IMR-90 (cell line): Measurements from ENCODE around the gene HDGFL2. TPM values are rescaled to one million over a fixed set of nuclear protein-coding genes. Genes with fewer than 3 reads are reported as not detected.

Experiments
- ATAC-seq: fragments of 200-7000 bp; cut with Tn5 transposase; 2 replicates; pipeline ENCODE4 v1.9.1; 2020; ENCODE audit warnings: low read depth, mild to moderate bottlenecking, moderate library complexity
- BruUV-seq: library from RNA; stranded (reverse); fragments of 400-500 nt; replicated peaks from 2 replicates; lab custom pipeline; 2021; lab: Mats Ljungman, UMichigan
- CTCF ChIA-PET: fragments of 300-600 bp; formaldehyde crosslinking; extraction: SDS; loops from one replicate; lab custom pipeline; 2021; ENCODE audit warnings: antibody characterized with exemption; lab: Yijun Ruan, JAX
- POLR2A ChIA-PET: fragments of 300-600 bp; sonication (Branson Sonifier 250); formaldehyde crosslinking; loops from one replicate; lab custom pipeline; 2022; ENCODE audit warnings: antibody characterized with exemption; ENCODE audit not compliant: unreplicated experiment; lab: Charles Lee
- DNase-seq: peaks from one replicate; pipeline ENCODE4 v3.0.0; 2013
- H2AFZ ChIP-seq: replicated peaks from 2 replicates; pipeline ENCODE3; 2013; ENCODE audit warnings: low read length, mild to moderate bottlenecking; ENCODE audit not compliant: poor library complexity
- H2AK5ac ChIP-seq: 2 replicates; pipeline ENCODE4 v1.6.1; 2013; ENCODE audit warnings: low read depth, low read length, inconsistent platforms
- H2AK9ac ChIP-seq: replicated peaks from 2 replicates; pipeline ENCODE3; 2013; ENCODE audit warnings: mild to moderate bottlenecking, low read depth, low read length, moderate library complexity; ENCODE audit not compliant: poor library complexity
- H2BK120ac ChIP-seq: 2 replicates; pipeline ENCODE4 v1.6.1; 2013; ENCODE audit warnings: low read depth, low read length, inconsistent platforms
- H2BK15ac ChIP-seq: 3 replicates; pipeline ENCODE4 v1.6.1; 2013; ENCODE audit warnings: low read depth, low read length, inconsistent platforms
- H2BK20ac ChIP-seq: 2 replicates; pipeline ENCODE4 v1.6.1; 2013; ENCODE audit warnings: low read depth, mild to moderate bottlenecking, inconsistent platforms, low read length, moderate library complexity
- H2BK5ac ChIP-seq: 2 replicates; pipeline ENCODE4 v1.6.1; 2013; ENCODE audit warnings: mild to moderate bottlenecking, low read depth, low read length, inconsistent platforms; ENCODE audit not compliant: poor library complexity, severe bottlenecking
- H3K14ac ChIP-seq: replicated peaks from 2 replicates; pipeline ENCODE4 v1.6.1; 2013; ENCODE audit warnings: low read depth, low read length, inconsistent platforms
- H3K18ac ChIP-seq: 2 replicates; pipeline ENCODE4 v1.6.1; 2013; ENCODE audit warnings: low read depth, low read length, control low read depth
- H3K23ac ChIP-seq: 2 replicates; pipeline ENCODE4 v1.6.1; 2013; ENCODE audit warnings: low read depth, low read length, inconsistent platforms
- H3K27ac ChIP-seq: 2 replicates; pipeline ENCODE4 v1.5.1; 2013; ENCODE audit warnings: mild to moderate bottlenecking, control low read depth, low read length; ENCODE audit not compliant: insufficient read depth
- H3K27me3 ChIP-seq: 2 replicates; pipeline ENCODE4 v1.6.1; 2013; ENCODE audit warnings: low read length; ENCODE audit not compliant: control insufficient read depth, insufficient read depth
- H3K36me3 ChIP-seq: 2 replicates; pipeline ENCODE4 v1.6.1; 2013; ENCODE audit warnings: low read length, mixed read lengths; ENCODE audit not compliant: control insufficient read depth, insufficient read depth
- H3K4ac ChIP-seq: 2 replicates; pipeline ENCODE4 v1.6.1; 2013; ENCODE audit warnings: low read depth, low read length, inconsistent platforms
- H3K4me1 ChIP-seq: 2 replicates; pipeline ENCODE4 v1.6.1; 2013; ENCODE audit warnings: low read length, mixed read lengths; ENCODE audit not compliant: control insufficient read depth, insufficient read depth
- H3K4me2 ChIP-seq: 2 replicates; pipeline ENCODE4 v1.6.1; 2013; ENCODE audit warnings: low read depth, mild to moderate bottlenecking, control low read depth, low read length, moderate library complexity
- H3K4me3 ChIP-seq: 2 replicates; pipeline ENCODE4 v1.5.1; 2013; ENCODE audit warnings: low read depth, mild to moderate bottlenecking, control low read depth, low read length, moderate library complexity; ENCODE audit not compliant: insufficient read depth
- H3K56ac ChIP-seq: 2 replicates; pipeline ENCODE4 v1.6.1; 2013; ENCODE audit warnings: low read length, inconsistent platforms; ENCODE audit not compliant: insufficient read depth; ENCODE audit errors: extremely low read depth
- H3K79me1 ChIP-seq, 2 experiments: 2 replicates each; pipeline ENCODE4 v1.6.1; 2013; ENCODE audit warnings: low read length in 2 of 2, inconsistent platforms in 1 of 2, low read depth in 1 of 2
- H3K9ac ChIP-seq: 2 replicates; pipeline ENCODE4 v1.6.1; 2013; ENCODE audit warnings: low read depth, low read length, control low read depth
- H3K9me1 ChIP-seq: 2 replicates; pipeline ENCODE4 v1.6.1; 2013; ENCODE audit warnings: low read length, inconsistent platforms; ENCODE audit not compliant: insufficient read depth
- H3K9me3 ChIP-seq: 2 replicates; pipeline ENCODE4 v1.6.1; 2013; ENCODE audit warnings: low read length; ENCODE audit not compliant: control insufficient read depth, insufficient read depth
- H4K20me1 ChIP-seq: 2 replicates; pipeline ENCODE4 v1.6.1; 2013; ENCODE audit warnings: low read length, inconsistent platforms; ENCODE audit not compliant: insufficient read depth
- H4K5ac ChIP-seq: 2 replicates; pipeline ENCODE4 v1.6.1; 2013; ENCODE audit warnings: mild to moderate bottlenecking, low read depth, low read length, control low read depth
- H4K8ac ChIP-seq, 2 experiments: 2 replicates each; pipeline ENCODE4 v1.6.1; 2013; ENCODE audit warnings: low read depth in 2 of 2, low read length in 2 of 2, control low read depth in 1 of 2, inconsistent platforms in 1 of 2
- H4K91ac ChIP-seq: 2 replicates; pipeline ENCODE4 v1.6.1; 2013; ENCODE audit warnings: low read depth, low read length, inconsistent platforms; ENCODE audit not compliant: insufficient read depth
- BHLHE40 ChIP-seq: fragments of 150-350 bp; IDR thresholded peaks from 2 replicates; pipeline ENCODE4 v1.6.1; 2016; ENCODE audit warnings: mild to moderate bottlenecking, low read depth, low read length
- CEBPB ChIP-seq: IDR thresholded peaks from 2 replicates; pipeline ENCODE4 v1.6.1; 2012; ENCODE audit warnings: low read depth, low read length, improper control_type of control experiment
- CHD1 ChIP-seq: IDR thresholded peaks from 2 replicates; pipeline ENCODE4 v1.6.1; 2012; ENCODE audit warnings: low read depth, low read length, improper control_type of control experiment
- CTCF ChIP-seq: conservative IDR thresholded peaks from 2 replicates; pipeline ENCODE4 v1.5.1; 2012; ENCODE audit warnings: mild to moderate bottlenecking, low read depth, low read length, improper control_type of control experiment
- ELK1 ChIP-seq: fragments of 150-350 bp; IDR thresholded peaks from 2 replicates; pipeline ENCODE4 v1.6.1; 2016; ENCODE audit warnings: low read depth, mild to moderate bottlenecking, low read length, moderate library complexity, borderline replicate concordance
- FOS ChIP-seq: fragments of 150-350 bp; IDR thresholded peaks from 2 replicates; pipeline ENCODE4 v1.6.1; 2016; ENCODE audit warnings: low read depth, low read length
- MAFK ChIP-seq: IDR thresholded peaks from 2 replicates; pipeline ENCODE4 v1.6.1; 2012; ENCODE audit warnings: low read depth, low read length, improper control_type of control experiment
- MAZ ChIP-seq: IDR thresholded peaks from 2 replicates; pipeline ENCODE4 v1.6.1; 2012; ENCODE audit warnings: low read depth, mild to moderate bottlenecking, low read length, improper control_type of control experiment, moderate library complexity, borderline replicate concordance
- MXI1 ChIP-seq: IDR thresholded peaks from 2 replicates; pipeline ENCODE4 v1.6.1; 2012; ENCODE audit warnings: low read depth, mild to moderate bottlenecking, low read length, moderate library complexity, borderline replicate concordance
- NFE2L2 ChIP-seq: fragments of 150-350 bp; IDR thresholded peaks from 2 replicates; pipeline ENCODE4 v1.6.1; 2016; ENCODE audit warnings: low read depth, mild to moderate bottlenecking, low read length
- POLR2A ChIP-seq: IDR thresholded peaks from 2 replicates; pipeline ENCODE4 v1.6.1; 2012; ENCODE audit warnings: mild to moderate bottlenecking, low read depth, low read length
- RAD21 ChIP-seq: IDR thresholded peaks from 2 replicates; pipeline ENCODE4 v1.6.1; 2012; ENCODE audit warnings: low read length, improper control_type of control experiment
- RCOR1 ChIP-seq: IDR thresholded peaks from 2 replicates; pipeline ENCODE4 v1.6.1; 2012; ENCODE audit warnings: mild to moderate bottlenecking, low read length, improper control_type of control experiment; ENCODE audit not compliant: insufficient replicate concordance
- RFX5 ChIP-seq: IDR thresholded peaks from 2 replicates; pipeline ENCODE4 v1.8.0; 2012; ENCODE audit warnings: low read depth, mild to moderate bottlenecking, low read length, moderate library complexity
- SMC3 ChIP-seq: fragments of 150-350 bp; IDR thresholded peaks from 2 replicates; pipeline ENCODE4 v1.6.1; 2016; ENCODE audit warnings: low read depth, mild to moderate bottlenecking, antibody characterized with exemption, low read length, moderate library complexity
- USF2 ChIP-seq: fragments of 150-350 bp; IDR thresholded peaks from 2 replicates; pipeline ENCODE4 v1.6.1; 2017; ENCODE audit warnings: mild to moderate bottlenecking, antibody characterized with exemption, low read length, low read depth
- WGBS, 2 experiments: methylation state at CpG; one replicate each; pipeline versions ENCODE4 v1.1.5 to v1.1.7; 2013; ENCODE audit warnings: missing lambda C conversion rate in 2 of 2; ENCODE audit not compliant: insufficient read length in 1 of 2; ENCODE audit errors: extremely low coverage in 2 of 2; 5-methylcytosine and 5-hydroxymethylcytosine counted together
- dilution Hi-C: fragments of 300-500 bp; cut with HindIII; formaldehyde crosslinking; loops from one replicate; pipeline ENCODE4 v1.14.3; 2018; ENCODE audit warnings: low sequenced_read_pairs; ENCODE audit not compliant: unreplicated experiment
- in situ Hi-C: fragments of 300-500 bp; cut with MboI; formaldehyde crosslinking; loops from 3 replicates; pipeline ENCODE4 v1.14.3; 2019; ENCODE audit warnings: low sequenced_read_pairs, inconsistent platforms, mixed read lengths
- intact Hi-C: fragments of 100-400 bp; cut with micrococcal nuclease; formaldehyde crosslinking; loops from 2 replicates; pipeline ENCODE4 v1.10.0; 2022
- polyA plus RNA-seq, 3 experiments: library from polyadenylated mRNA; depleted of rRNA; stranded (reverse); fragments of >200 nt; gene quantifications; 2 replicates each; pipeline ENCODE4 v1.2.3, GENCODE V29; 2012; ENCODE audit warnings: low replicate concordance in 1 of 3
- total RNA-seq: library from RNA; depleted of rRNA; stranded (reverse); fragments of >200 nt; gene quantifications from 2 replicates; pipeline ENCODE4 v1.2.3, GENCODE V29; 2012

The HDGFL2 gene
- total and polyA plus RNA-seq, 2 of the 4 experiments (the other 2 are of a cell fraction) = 35.8 to 48.5 TPM

- CTCF ChIA-PET = no interaction called here
These were observed 37.7 kb upstream of the HDGFL2 start for GRCh38 chr19:4434391-4434790.

More at GRCh38 chr19:4434391-4434790, 37.7 kb upstream of the HDGFL2 start:
- Histone ChIP-seq H3K56ac (no peak overlapping the region), H2AFZ (no peak overlapping the region), H3K36me3 (peaks cover 27% of the 10 kb centered on the region), H2BK20ac (no peak overlapping the region), H3K27ac (no peak overlapping the region), H3K27me3 (no peaks in the 10 kb centered on the region), H3K18ac (no peak overlapping the region), H3K4ac (no peak overlapping the region), H4K20me1 (no peaks in the 10 kb centered on the region), H2BK5ac (no peak overlapping the region), H3K4me3 (no peak overlapping the region), H2AK5ac (no peak overlapping the region), H3K4me2 (no peak overlapping the region), H3K9me1 (no peaks in the 10 kb centered on the region; the same call in 1 of the 2 replicates), H3K9me3 (no peaks in the 10 kb centered on the region), H2BK120ac (no peak overlapping the region), H4K5ac (no peak overlapping the region), H3K9ac (no peak overlapping the region), H4K91ac (no peak overlapping the region), H3K79me1 (peaks cover 3 to 15% of the 10 kb centered on the region in 2 experiments), H4K8ac (no peak overlapping the region), H3K14ac (no peak overlapping the region), H3K23ac (no peak overlapping the region), H2AK9ac (no peak overlapping the region), H3K4me1 (peaks cover 6% of the 10 kb centered on the region; the same call in 1 of the 2 replicates), H2BK15ac (no peak overlapping the region)
- WGBS, 2 experiments = 100% methylated on average over 1 of the region's 9 CpGs; no CpG with 5 or more reads in 1 of the 2 experiments
- in situ Hi-C loops (no loop called here), dilution Hi-C loops (no loop called here), intact Hi-C loops (no loop called here)
- DNase-seq (no peak), ATAC-seq (no peak)
- TF ChIP-seq MAZ (no peak), NFE2L2 (no peak), ELK1 (no peak), BHLHE40 (no peak), MAFK (no peak), MXI1 (no peak), CEBPB (no peak), RFX5 (no peak), CHD1 (no peak), SMC3 (no peak), RCOR1 (no peak), USF2 (no peak), POLR2A (no peak), RAD21 (no peak), FOS (no peak), CTCF (no peak)
- BruUV-seq = no TSS peak
- POLR2A ChIA-PET = no interaction called here
